HG02642 (cell line): ENCODE results near the gene HSF2.

ENCODE experiments used
- ATAC-seq: cut with Tn5 transposase; IDR thresholded peaks from one replicate; pipeline ENCODE4 v1.9.1; 2021; ENCODE audit warnings: mild to moderate bottlenecking; ENCODE audit not compliant: unreplicated experiment, poor library complexity

The HSF2 gene

DNA sequence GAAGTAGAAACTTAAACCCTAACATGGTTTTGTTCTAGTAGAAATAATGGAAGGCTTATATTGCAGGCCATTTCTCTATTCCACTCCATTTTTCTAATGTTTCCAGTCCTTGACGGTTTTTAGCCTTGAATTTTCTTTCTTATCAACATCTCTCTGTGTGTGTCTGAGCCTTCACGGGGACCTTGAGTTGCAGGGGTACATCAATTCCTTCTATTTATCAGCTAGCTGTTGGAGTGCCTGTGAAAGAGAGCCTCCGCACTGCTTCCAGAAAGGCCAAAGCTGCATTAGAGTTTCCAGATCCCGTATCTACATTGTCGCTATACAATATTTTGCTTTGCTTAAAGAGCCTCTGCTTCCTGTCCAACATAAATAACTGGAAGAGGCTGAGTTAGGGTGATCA is 5.4 kb upstream of the HSF2 start:
- no peak for ATAC-seq

- no peak for ATAC-seq
These were observed 451 bp upstream of the HSF2 start for GRCh38 chr6:122399055-122399347.

GRCh38 chr6:122400121-122400450 is 634 bp downstream of the HSF2 start:
- ATAC-seq: no peak

DNA sequence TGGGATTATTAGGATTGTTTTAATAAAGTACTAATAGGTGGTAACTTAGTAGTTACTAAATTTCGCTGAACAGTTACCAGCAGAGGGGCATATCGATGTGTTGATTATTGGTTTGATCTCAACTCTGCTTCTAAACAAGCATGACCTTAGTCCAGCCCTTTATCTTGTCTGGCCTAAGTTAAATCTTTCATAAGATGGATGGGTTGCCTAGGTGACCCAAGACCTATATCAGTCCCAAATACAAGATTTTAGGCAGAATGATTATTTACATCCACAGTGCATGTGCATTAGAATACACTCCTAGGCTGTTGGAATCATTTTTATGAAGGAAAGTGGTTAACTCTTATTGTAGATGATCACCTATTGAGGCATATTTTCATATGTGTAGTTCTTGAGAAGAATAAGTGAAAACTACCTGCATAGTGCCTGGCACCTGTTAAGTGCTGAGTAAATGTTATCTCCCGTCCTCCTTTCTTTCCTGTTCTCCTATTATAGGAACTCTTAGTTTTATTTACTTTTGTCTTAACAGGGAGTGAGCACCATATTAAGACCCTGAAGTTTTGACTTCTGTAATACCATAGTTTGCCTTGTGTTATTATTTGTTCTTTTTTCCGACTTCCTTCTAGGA is 1.1 kb downstream of the HSF2 start:
- ATAC-seq: no peak

GRCh38 chr6:122401104-122401503 is 1.7 kb downstream of the HSF2 start:
- ATAC-seq: no peak

DNA sequence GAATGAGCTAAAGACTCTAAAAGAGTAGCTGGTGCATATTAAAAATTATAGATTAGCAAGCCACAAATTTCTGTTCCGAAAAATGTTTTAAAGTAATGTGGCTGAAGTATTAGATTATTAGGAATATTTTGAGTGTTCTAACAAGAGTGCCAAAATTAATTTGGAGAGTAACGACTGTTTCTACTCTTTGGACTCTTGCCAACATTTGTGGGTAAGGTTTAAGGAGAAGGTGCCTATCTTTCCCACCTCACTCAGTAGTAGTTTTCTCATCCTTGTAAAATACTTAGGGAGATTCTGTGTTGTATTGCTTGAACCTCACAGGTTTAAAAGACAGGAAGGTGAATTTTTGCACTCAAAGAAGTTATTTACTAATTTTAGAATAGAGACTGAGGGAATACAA is 5.0 kb downstream of the HSF2 start:
- no peak for ATAC-seq

- no peak for ATAC-seq
These were observed 6.0 kb downstream of the HSF2 start for GRCh38 chr6:122405417-122405816.

DNA sequence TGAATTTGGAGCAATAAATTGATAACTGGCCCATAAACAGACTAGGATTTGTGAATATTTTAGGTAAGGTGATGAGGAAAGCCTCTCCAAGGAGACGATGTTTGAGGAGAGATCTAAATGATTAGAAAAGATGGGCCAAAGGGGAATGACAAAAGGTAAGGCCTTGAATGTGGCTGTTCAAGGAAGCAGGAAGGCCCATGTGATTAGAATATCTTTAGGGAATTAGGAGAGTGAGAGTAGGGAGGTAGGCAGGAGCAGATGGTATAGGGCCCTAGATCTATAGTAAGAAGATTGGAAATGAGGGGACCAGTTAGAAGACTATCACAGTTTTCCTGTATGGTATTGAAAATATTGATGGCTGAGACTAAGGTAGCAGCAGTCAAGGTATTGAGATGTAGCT is 6.7 kb downstream of the HSF2 start:
- ATAC-seq: no peak

DNA sequence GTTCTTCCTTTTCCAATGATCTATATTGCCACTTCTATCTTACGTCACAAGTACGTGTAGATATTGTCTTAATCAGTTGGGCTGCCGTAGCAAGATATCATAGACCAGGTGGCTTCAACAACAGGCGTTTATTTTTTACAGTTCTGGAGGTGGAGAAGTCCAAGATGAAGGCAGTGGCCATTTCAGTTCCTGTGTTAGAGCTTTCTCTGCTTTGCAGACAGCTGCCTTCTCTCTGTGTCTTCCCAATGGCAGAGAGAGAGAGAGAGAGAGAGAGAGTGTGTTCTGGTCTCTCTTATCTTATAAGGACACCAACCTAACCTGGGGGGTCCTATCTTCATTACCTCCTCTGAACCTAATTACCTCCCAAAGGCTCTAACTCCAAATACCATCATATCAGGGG is 8.3 kb downstream of the HSF2 start:
- no peak for ATAC-seq

- ATAC-seq: no peak
These were observed 8.8 kb downstream of the HSF2 start for GRCh38 chr6:122408240-122408639.

DNA sequence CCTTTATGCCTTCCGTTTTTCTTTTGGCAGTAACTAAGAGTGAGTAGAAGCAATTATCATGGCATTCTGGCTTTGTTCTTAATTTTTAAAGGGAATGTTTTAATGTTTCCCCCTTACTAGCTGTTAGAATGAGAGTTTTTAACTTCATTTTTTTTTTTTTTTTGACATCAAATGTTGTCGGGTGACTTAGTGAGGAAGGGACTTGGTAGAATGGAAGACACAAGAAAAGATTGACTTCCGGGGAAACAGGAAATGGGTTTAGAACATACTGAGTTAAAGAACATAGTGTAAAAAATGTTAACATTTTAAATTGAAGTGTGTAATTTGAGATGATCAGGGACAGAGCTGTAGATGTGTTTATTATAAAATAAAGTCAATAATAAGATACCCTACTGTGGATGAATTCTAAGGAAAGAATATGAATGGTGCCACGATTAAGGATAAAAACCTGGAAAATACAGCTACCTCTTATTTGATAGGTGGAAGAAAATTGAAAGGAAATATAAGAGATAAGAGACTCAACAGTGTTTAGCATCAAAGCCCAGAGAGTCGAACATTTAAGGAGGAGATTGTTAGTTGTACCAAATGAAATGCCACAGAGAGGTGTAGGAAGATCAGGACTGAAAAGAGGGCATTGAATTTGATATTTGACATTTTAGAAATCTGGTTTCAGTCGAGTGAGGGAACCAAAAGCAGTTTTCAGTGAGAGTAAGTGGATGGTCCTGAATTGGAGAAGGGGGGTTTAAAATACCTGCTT is 9.4 kb downstream of the HSF2 start:
- ATAC-seq: no peak

GRCh38 chr6:122412001-122412400 is 12.5 kb downstream of the HSF2 start:
- no peak for ATAC-seq

- no peak for ATAC-seq
These were observed 17.4 kb downstream of the HSF2 start for GRCh38 chr6:122416825-122417224.

DNA sequence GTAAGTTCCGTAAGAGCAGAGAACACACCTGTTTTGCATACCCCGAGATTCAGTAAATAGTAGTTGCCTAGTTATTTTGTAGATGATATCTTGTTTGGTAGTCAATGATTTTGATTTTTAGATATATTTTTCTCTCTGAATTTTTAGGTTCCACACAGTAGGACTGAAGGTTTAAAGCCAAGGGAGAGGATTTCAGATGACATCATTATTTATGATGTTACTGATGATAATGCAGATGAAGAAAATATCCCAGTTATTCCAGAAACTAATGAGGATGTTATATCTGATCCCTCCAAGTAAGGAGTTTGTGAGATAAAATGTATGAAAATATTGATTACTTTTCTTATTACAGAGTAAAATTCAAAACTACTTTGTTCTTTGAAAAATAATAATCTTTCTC is 22.6 kb downstream of the HSF2 start:
- no peak for ATAC-seq

DNA sequence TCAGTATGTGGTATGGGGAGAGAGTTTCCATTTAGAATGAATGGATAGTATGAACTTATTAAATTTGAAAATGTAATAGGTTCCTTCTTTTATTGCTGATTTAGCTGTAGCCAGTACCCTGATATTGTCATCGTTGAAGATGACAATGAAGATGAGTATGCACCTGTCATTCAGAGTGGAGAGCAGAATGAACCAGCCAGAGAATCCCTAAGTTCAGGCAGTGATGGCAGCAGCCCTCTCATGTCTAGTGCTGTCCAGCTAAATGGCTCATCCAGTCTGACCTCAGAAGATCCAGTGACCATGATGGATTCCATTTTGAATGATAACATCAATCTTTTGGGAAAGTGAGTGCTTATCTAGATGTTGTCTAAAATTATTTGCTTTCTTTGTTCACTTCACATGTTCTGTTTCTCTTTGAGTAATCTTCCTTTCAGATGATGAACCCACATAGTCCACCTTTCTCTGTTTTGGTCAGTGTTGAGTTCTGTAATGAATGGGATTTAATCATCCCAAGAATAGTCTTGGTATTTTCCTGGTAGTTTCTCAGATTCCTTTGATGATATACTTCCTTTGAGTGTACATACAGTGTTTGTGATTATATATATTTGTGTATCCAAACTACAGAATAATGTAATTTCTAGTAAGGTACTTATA is 23.3 kb downstream of the HSF2 start:
- ATAC-seq: peak; percentile 89

DNA sequence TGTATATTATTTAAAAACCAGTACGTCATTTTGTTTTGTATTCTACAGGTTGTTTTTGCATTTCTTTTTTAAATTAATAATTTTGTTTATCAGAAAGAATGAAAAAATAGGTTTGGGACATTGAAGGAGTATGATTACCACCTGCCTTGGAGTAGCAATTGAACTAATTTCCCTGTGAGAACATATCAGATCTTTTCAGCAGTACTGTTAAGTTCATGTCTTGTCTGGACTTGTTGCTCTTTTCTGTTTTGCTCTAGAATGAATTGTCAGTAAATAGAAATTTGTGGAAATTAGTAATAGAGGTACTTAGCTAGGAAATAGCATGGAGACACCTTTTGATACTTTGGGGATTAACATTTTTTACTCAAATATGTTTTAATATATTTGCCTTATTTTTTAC is 24.3 kb downstream of the HSF2 start:
- ATAC-seq: no peak

GRCh38 chr6:122426597-122426996 is 27.1 kb downstream of the HSF2 start:
- no peak for ATAC-seq

- ATAC-seq: no peak
These were observed 29.3 kb downstream of the HSF2 start for GRCh38 chr6:122428781-122429180.

- no peak for ATAC-seq
These were observed 29.9 kb downstream of the HSF2 start for GRCh38 chr6:122429323-122429722.

- no peak for ATAC-seq
These were observed 32.3 kb downstream of the HSF2 start for GRCh38 chr6:122431780-122432179.

GRCh38 chr6:122432816-122433215 is 33.4 kb downstream of the HSF2 start:
- no peak for ATAC-seq

- no peak for ATAC-seq
These were observed 39.5 kb downstream of the HSF2 start for GRCh38 chr6:122438975-122439374.
